Stomach (tissue), 4 donors: ENCODE data around the gene CFAP20.
"Not testable (repeated sequence)": the region's sequence is repeated elsewhere in the genome, so short reads cannot be mapped to it uniquely, and the experiment has no call there.

ENCODE experiments used
- CTCF ChIP-seq, 7 experiments: fragments of 450-650 bp in 4 of 7; fragments of 200-600 bp in 3 of 7; sonication (generic) in 3 of 7; IDR thresholded peaks; one replicate each; pipeline ENCODE4 v1.5.1; 2016 to 2019; ENCODE audit warnings: antibody characterized with exemption in 7 of 7, control low read depth in 2 of 7, mild to moderate bottlenecking in 1 of 7
- EP300 ChIP-seq: sonication (generic); formaldehyde crosslinking; IDR thresholded peaks from one replicate; pipeline ENCODE4 v1.6.1; 2017; ENCODE audit warnings: antibody characterized with exemption
- POLR2A ChIP-seq, 4 donors: fragments of 450-650 bp; IDR thresholded peaks; one replicate each; pipeline ENCODE4 v1.6.1; 2016; ENCODE audit warnings: antibody characterized with exemption in 4 of 4, control low read depth in 2 of 4, mild to moderate bottlenecking in 1 of 4, moderate library complexity in 1 of 4
- POLR2AphosphoS5 ChIP-seq, 3 donors: sonication (generic); formaldehyde crosslinking; IDR thresholded peaks; one replicate each; pipeline ENCODE4 v1.6.1; 2016; ENCODE audit warnings: antibody characterized with exemption in 3 of 3

GRCh38 chr16:58080657-58081056 is 48.5 kb downstream of the CFAP20 start:
- TF ChIP-seq CTCF (IDR thresholded peaks at IDR 0.05); EP300; POLR2AphosphoS5 (IDR thresholded peaks at IDR 0.05); POLR2A (IDR thresholded peaks at IDR 0.05): not testable (repeated sequence)
